IPS DF 19.7 (cell line): ENCODE measurements around the gene MBNL2.

ENCODE experiments used
- DNase-seq: peaks from one replicate; pipeline ENCODE4 v3.0.0-alpha.2; 2013; ENCODE audit warnings: low read depth, low spot score

Gene MBNL2

DNA sequence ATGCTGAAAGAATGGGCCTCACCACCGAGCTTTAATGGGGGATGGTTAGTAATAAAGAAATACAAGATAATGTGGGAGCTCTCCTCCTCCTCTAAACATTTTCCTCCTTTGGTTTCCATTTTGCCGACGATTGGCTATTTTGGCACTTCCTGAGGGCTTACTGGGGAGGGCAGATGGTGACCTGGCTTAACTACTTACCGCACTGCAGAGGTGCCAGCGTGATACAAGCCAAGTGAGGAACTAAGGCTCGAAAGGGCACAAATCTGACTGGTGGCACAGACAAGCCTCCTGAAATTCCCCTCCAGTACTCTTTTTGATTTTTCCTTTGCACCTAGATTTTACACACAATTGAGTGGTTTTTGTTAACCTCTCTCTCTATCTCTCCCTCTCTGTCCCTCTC, 158.6 kb downstream of the MBNL2 start:
- no peak for DNase-seq

DNA sequence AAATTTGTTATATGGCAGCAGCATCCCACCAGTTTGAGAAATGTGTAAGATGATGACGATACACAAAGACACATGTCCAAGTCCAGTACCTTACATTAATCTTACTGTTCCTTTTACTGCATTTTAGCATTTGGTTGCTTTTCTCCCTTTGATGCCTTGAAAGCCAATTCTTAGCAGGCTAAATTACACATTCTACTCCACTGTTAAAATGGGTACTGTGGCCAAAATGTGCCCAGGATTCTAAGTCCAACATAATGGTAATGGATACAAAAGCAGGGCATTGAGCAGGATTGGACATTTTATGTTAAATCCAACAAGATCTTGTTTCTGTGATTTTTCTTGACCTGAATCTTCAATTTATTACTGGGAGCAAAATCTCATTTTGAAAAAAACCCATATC, 159.1 kb downstream of the MBNL2 start:
- no peak for DNase-seq

DNA sequence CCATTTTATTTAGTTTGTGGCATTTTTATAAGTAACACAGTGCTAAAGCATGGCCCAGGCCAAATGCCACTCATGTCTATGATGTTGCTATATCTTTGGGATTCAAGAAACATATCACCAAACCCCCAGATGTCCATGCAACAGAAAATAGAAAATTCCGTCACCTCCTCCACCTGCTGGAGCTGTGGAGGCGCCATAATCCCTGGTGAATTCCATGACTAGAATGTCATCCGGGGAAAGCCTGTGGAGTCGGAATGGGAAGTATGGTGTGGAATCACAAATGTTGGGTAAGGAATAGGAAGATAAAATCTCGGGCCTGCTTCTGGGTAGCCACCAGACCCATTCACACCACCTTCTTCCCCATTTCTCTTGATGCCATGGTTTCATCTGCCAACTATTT, 160.1 kb downstream of the MBNL2 start:
- no peak for DNase-seq

DNA sequence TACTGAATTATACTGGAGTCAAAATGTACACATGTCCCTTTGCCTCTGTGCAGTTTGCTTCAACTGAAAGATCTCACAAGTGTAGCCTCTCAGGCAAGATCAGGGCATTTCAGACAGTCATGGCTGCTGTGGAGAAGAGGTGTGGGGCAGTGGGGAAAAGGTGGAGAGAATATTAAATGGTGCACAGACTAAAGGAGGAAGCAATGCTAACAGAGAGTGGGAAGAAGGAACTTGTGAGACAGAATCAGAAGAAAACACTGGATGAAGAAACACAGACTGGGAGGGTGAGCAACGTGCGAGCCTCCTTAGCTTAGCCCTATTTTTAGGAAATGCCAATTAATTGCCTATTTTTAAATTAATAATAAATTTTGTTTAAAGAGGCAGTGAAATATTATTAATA, 162.2 kb downstream of the MBNL2 start:
- DNase-seq: no peak

DNA sequence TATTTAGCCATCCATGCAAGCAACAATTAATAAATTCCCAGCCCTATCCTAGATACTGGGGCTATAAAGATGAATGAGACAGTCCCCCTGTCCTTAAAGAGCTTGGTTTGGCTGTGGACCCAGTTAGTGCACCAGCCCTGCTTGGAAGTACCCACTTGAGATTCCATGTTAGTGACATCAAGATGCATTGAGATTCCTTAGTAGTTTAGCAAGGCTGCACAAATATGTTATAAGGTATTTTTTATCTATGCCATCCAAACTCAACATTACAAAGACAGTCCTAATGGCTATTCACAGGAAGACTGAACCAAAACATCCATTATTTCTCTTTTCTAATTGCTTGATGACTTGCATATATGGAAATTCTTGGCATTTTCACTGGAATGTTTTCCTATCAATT, 163.0 kb downstream of the MBNL2 start:
- no peak for DNase-seq

DNA sequence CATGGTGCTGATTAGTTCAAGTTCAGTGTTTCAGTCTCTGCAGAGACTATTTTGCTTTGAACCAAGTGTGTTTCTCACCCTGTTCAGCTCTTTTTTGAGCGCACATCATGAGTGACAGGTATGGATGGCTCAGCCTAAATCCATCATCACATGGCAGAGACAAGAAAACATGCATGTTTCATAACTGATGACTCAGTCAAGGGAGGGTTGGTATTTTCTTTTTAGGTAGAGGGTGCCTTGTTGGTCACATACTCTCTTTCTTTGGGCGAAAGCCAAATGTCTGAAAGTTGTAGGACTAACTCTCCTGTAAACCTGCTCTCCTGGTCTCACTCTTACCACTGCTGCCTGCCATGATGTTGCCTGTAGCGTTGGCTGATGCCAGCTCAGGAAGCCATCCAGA, 163.7 kb downstream of the MBNL2 start:
- no peak for DNase-seq

DNA sequence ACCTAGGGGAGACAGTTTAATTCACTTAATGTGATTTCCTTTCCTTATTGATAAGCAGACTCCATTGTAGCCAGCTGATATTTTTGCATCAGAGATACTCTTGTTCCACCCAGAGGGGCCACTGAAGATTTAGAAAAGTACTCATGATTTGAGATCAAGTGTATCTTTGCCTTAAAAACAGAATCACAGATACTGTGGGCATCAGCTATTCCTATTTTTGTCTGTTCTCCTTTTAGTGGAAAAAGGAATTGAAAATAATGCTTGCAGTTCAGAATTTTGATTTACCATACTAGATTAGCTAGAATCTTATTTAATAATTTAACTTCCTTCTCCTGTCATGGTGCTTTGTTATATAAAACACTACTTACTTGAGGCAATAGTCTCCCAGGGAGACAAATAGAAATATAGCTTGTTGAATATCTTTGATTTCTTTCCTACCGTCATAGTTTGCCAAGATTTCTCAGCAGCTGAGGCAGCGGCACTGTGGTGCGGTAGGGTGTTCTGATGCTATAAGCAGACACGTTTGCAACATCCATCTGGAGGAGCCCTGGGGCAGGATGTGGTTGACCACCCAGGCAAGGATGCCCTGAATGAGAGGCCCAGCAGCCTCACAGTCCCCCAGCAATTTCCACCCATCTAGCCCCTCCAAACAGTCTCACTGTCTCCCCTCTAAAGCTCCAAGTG, 164.8 kb downstream of the MBNL2 start:
- no peak for DNase-seq

DNA sequence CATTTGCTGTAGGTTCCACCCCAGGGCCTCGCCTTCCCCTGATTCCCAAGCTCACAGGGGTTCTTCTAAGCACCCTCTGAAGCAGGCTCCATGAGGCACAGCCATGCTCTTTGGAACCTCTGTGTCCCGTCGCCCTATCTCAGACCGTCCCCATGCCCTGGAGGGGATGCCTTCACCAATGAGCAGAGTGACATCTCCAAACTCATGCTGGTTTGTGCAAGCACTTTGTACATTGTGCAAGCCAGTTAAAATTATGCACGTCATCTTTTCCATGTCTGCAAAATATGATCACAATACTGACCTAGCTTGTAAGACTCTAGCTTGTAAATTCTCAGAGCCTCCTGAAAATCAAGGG, 165.3 kb downstream of the MBNL2 start:
- no peak for DNase-seq

DNA sequence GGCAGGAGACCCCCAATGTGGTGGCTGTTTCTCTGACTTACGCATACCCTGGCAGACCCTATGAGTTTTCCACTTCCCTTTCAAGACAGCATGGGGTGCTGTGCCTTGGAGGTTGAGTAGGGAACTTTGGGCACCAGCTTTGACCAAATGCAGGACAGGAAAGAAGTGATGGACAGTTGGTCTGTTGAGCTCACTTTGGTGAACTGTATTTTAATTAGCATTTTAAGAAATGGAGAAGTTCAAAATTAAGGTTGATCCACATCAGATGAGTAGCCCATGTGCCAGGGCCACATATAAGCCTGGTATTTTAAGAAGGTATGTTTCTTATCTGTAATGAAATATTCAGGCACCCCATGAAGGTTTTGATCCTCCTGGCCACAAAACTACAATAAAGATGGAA, 165.8 kb downstream of the MBNL2 start:
- no peak for DNase-seq

DNA sequence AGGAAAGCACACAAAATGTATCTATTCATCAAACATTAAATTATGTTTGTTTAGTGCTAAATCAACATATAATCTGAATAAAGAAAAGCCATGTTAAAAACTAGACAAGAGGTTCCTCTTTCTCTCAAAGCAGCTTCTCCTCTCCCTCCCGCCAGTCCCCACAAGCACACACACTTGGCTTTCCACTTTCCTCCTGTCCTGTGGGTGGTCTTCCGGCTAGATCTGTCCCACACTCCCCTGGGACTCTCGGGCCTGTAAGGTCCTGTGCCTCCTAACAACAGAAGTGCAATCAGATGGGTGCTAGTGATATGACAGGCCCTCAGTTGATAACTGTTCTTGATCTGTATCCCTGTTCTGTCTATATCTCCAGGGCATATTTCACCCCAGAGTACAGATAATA, 166.2 kb downstream of the MBNL2 start:
- no peak for DNase-seq

DNA sequence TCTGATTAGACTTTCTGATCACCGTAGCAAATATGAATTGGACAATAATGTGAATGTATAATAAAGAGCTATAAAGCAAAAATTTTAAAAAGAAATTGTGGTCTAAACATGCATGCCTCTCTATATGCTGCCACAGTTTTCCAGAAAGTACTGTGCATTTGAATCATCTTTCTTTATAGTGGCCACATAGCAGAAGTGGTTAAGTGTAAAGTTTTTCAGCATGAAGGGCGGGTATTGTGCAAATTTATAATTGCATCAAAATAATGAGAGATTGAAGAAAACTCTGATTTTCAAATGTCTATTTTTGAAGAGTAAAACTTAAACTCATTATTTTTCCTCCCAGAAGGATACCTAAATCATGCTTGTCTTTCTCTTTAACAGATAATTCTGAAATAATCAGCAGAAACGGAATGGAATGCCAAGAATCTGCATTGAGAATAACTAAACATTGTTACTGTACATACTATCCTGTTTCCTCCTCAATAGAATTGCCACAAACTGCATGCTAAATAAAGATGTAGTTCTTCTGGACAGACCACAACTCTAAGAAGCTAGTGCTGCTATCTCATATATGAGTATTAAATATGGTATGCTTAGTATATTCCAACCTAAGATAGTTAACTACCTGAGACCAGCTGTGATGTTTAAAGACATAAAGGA, 168.9 kb downstream of the MBNL2 start:
- DNase-seq: no peak

DNA sequence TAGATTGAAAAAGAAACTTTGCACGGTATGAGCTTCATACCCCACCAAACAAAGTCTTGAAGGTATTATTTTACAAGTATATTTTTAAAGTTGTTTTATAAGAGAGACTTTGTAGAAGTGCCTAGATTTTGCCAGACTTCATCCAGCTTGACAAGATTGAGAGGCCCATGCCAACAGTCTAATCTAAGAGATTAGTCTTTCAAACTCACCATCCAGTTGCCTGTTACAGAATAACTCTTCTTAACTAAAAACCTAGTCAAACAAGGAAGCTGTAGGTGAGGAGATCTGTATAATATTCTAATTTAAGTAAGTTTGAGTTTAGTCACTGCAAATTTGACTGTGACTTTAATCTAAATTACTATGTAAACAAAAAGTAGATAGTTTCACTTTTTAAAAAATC, 169.9 kb downstream of the MBNL2 start:
- DNase-seq: no peak

DNA sequence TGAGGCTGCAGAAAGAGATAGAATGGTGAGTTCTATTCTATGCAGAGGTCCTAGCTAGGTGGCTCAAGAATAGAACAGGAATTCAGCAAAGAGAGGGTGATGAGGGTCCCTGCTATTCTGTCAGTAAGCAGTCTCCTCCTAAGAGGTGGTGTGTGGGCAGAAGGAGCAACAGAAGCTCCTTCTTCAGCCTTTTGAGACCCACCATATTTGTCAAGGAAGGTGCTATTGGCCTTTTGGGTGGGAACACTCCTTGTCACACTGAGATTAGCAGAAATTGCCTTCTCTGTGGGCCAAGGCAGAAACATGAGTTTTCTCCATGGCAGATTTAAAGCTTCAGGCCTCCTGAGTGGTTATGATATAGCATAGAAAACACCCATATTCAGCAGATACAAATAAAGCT, 172.4 kb downstream of the MBNL2 start:
- no peak for DNase-seq

DNA sequence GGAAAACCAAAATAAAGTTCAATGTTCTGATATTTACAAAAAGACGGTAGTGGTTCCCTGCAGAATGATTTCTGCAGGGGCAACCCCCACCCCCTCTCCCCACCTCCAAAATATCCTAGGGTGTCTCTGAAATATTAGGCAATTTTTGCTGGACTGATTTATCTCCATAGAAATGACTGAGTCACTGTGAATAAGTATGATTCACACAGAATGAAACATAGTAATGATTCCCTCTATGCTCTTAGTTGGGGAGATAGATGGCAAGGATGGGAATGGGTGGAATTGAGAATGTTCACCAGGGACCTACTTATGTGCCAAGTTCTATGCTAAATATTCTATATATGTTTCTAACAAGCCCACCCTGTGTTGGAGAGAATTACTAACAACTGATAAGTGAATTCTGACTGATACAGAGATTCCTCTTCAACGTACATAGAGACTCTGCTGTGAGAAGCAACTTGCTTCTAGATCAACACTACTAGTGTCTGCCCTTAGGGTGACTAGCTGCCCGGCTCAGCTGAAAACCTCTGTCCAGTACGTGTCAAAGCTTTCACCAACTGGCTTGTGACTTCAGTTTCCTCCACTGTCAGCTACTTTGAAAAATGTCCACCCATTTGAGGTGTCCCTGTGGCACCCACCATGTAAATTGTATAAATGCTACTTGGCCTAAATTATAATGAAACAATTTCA, 173.5 kb downstream of the MBNL2 start:
- no peak for DNase-seq

DNA sequence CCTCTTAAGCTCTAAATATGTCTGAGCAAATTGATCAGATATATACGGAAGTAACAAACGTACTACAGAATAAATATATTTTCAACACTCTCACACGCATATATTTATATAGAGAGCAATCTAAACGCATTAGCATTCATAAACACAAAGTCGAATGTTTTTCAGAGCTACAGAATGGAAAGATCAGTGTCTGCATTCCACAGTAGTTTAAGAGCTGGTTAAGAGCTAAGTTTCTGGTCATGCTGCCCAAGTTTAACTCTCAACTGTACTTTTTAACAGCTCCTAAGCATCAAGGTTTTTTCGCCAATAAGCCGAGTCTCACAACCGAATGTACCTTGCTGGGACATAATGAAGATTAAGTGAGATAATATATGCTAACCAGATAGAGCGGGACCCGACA, 175.1 kb downstream of the MBNL2 start:
- no peak for DNase-seq

DNA sequence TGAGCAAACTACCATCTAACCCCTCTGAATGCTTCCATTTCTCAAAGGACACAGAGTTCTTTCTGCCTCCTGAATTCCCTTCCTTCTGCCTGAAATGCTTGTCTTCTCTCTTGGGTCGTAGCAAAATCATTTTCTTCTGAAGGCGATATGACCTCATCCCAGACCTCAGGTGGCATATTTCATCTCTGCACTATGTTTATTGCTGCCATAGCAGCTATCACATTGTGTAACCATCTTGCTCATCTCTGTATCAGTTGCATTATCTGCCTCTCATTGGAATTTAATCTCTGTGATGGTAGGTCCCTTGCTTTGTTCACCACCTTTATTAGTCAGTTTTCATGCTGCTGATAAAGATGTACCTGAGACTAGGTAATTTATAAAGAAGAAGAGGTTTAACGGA, 179.3 kb downstream of the MBNL2 start:
- DNase-seq: no peak

DNA sequence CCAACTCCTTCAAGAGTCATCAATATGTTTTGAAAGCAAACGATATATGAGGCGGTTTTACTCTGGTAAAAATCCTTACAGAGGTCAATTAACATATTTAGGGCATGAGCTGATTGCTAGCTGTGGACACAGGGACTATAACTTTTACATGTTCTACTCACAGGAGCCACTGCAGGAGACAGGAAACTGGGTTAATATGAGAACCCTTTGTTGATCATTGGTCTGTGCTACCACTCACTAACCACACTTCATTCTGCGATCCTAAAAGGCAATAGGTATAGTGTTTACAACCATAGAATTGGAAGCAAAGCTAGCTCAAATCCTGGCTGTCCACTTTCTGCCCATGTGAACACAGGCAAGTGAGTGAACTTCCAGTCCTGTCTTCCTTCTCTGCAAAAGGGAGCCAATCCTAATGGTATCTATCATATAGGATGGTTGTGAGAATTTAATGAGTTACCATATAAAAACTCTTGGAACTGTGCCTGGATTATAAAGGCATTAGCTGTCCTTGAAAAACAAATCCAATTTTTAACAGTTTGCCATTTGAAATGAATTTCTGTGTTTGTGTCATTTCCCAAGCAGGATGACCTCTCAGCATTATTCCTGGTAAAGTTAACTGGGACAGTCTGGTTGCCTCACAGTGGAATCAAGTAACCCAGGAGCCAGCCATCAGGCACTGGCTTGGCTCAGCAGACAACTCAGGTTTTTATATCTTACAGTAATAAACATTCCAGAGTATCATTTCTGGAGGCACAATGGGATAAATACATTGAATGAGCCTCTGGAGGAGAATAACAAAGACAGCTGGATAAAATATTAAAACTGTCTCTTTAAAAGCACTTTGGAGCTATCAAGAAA, 182.0 kb downstream of the MBNL2 start:
- no peak for DNase-seq

DNA sequence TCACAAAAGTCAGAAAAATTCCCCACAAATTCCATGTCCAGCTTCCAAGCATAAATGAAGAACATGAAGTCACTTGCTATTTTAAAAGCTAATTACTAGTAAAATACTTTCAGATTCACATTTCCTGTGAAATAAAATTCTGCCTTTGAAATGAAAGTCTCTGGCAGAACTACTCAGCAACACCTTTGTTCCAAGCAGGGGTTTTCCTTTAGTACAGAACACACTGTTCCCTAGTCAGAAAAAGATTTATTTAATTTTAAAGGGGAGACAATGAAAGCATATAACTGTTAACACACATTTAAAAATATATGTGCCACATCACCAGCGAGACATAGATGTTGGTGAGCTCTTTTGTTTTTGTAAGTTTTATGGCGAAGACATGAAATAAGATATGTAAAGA, 185.4 kb downstream of the MBNL2 start:
- no peak for DNase-seq

DNA sequence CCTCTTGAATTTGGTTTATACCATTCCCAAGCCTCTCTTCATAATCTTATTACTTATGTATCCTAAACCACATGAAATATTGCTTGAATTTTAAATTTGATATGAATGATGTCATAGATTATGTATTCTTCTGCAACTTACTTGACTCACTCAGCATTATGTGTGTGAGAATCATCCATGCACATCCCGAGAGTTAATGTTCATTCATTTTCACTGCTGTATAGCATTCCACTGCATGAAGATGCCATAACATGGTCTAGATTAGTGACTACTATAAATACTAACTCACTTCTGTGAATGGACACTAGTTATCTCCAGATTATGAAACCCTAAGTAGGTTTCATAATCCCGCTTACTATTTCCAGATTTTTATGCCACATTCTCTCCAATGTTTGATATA, 186.8 kb downstream of the MBNL2 start:
- no peak for DNase-seq

DNA sequence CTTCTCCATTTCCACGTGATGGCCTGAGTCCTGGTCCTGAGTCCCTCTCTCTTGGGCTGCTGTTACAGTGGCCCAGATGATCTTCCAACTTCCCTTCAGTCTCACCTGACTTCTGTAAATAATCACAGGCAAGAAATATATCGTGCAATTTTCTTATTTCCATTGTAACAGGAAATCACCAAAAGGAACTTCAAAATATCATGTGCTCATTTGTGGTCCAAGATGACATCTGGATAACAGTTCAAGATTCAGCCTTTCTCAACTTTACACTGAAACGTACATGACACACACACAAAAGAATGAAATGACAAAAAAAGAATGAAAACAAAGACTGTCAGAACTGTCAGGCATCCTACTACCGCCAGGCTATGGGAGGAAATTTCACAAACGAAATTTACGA, 189.9 kb downstream of the MBNL2 start:
- DNase-seq: no peak

DNA sequence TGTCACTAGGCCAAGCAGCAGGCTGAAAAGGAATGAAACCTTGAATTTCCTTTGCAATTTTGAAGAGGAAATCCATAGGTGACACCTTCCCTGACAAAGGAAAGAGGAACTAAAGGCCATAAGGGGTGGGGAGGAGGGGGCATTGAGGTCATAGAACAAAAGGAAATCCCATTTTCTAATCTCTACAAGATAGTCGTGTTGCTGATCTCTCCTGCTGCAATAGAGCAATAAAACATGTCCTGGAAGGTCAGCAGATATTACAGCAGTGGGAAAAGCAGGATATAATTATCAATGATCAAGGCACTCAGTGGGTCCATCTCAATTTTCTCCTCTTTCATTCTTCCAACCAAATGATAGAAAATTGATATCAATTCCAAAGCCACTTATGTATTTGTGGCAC, 191.6 kb downstream of the MBNL2 start:
- DNase-seq: no peak

DNA sequence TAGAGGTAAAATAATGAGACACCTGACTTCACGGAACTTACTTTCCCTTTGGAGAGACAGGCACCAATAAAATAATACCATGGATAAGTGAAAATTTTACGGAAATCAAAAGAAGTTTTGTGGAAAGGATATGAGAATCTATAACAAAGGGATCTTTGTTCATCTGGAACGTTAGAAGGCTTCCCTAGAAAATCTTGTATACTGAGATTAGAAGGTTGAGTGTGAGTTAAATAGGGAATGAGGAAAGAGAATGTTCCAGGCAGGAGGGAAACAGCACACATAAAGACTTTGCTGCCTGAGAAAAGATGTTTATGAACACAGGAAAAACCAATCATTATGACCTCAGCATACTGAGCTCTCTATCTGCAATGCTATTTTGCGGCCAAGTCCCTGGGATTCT, 192.3 kb downstream of the MBNL2 start:
- DNase-seq: no peak
